H1 (cell line): ENCODE data around the gene IP6K3. TPM values are rescaled to one million over a fixed set of nuclear protein-coding genes. Genes with fewer than 3 reads are reported as not detected.
A peak's percentile ranks its signal among the peaks of the same experiment; 100 is the strongest.

Experiments
- CTCF ChIA-PET: fragments of 300-600 bp; sonication (Branson Sonifier 250); formaldehyde crosslinking; loops from one replicate; lab custom pipeline; 2021; ENCODE audit not compliant: partially characterized antibody; lab: Charles Lee
- POLR2A ChIA-PET: fragments of 300-600 bp; sonication (Branson Sonifier 250); formaldehyde crosslinking; loops from one replicate; lab custom pipeline; 2021; ENCODE audit warnings: inconsistent platforms; ENCODE audit not compliant: partially characterized antibody; lab: Charles Lee
- DNase-seq, 2 experiments: peaks; one replicate each; pipeline versions ENCODE4 v3.0.0 to v3.0.0-alpha.2; 2010 to 2022; ENCODE audit warnings: low spot score in 2 of 2, low read depth in 1 of 2, mixed read lengths in 1 of 2
- FAIRE-seq: peaks from 2 replicates; lab custom pipeline; 2011; peaks lifted over from hg19 to GRCh38; lab: Jason Lieb, UNC
- H2AFZ ChIP-seq: 2 replicates; pipeline ENCODE4 v1.8.1; 2012; ENCODE audit warnings: low read length, inconsistent platforms
- H2AK5ac ChIP-seq: 2 replicates; pipeline ENCODE4 v1.6.1; 2013; ENCODE audit warnings: low read depth, low read length
- H2BK120ac ChIP-seq: replicated peaks from 2 replicates; pipeline ENCODE3; 2013; ENCODE audit warnings: low read depth, low read length, inconsistent platforms
- H2BK12ac ChIP-seq: 2 replicates; pipeline ENCODE4 v1.6.1; 2013; ENCODE audit warnings: low read depth, low read length
- H2BK15ac ChIP-seq: 2 replicates; pipeline ENCODE4 v1.6.1; 2013; ENCODE audit warnings: low read length
- H2BK20ac ChIP-seq: 2 replicates; pipeline ENCODE4 v1.6.1; 2013; ENCODE audit warnings: low read length
- H2BK5ac ChIP-seq: 2 replicates; pipeline ENCODE4 v1.6.1; 2013; ENCODE audit warnings: low read depth, low read length
- H3K14ac ChIP-seq: 2 replicates; pipeline ENCODE4 v1.6.1; 2013; ENCODE audit warnings: inconsistent platforms; ENCODE audit not compliant: insufficient read length
- H3K18ac ChIP-seq: 2 replicates; pipeline ENCODE4 v1.6.1; 2013; ENCODE audit warnings: low read length; ENCODE audit errors: extremely low read depth
- H3K23ac ChIP-seq: 2 replicates; pipeline ENCODE4 v1.6.1; 2013; ENCODE audit warnings: inconsistent platforms; ENCODE audit not compliant: insufficient read length
- H3K23me2 ChIP-seq: 2 replicates; pipeline ENCODE4 v1.6.1; 2013; ENCODE audit warnings: low read depth, low read length
- H3K27ac ChIP-seq: 2 replicates; pipeline ENCODE4 v1.6.1; 2011; ENCODE audit warnings: low read depth, low read length, inconsistent platforms
- H3K27me3 ChIP-seq, 4 experiments: replicated peaks in 1 of 4; 1 replicate in 1 of 4; 2 replicates in 3 of 4; pipeline versions ENCODE4 v1.6.1 to v1.8.1; 2011 to 2013; ENCODE audit warnings: low read length in 3 of 4, mild to moderate bottlenecking in 3 of 4, inconsistent platforms in 2 of 4, mixed read lengths in 2 of 4, moderate library complexity in 1 of 4; ENCODE audit not compliant: control insufficient read depth in 3 of 4, insufficient read depth in 3 of 4; ENCODE audit errors: extremely low read depth in 1 of 4
- H3K36me3 ChIP-seq, 4 experiments: 2 replicates each; pipeline versions ENCODE4 v1.6.1 to v1.8.1; 2011 to 2013; ENCODE audit warnings: mild to moderate bottlenecking in 4 of 4, low read length in 3 of 4, moderate library complexity in 2 of 4, control low read depth in 1 of 4, inconsistent platforms in 1 of 4; ENCODE audit not compliant: insufficient read depth in 4 of 4, control insufficient read depth in 2 of 4
- H3K4ac ChIP-seq: replicated peaks from 2 replicates; pipeline ENCODE3; 2013; ENCODE audit warnings: low read length, low read depth, mixed read lengths, inconsistent platforms; ENCODE audit not compliant: insufficient read length
- H3K4me1 ChIP-seq, 4 experiments: replicated peaks in 1 of 4; 1 replicate in 1 of 4; 2 replicates in 3 of 4; pipeline versions ENCODE4 v1.6.1 to v1.8.1; 2011 to 2013; ENCODE audit warnings: low read length in 3 of 4, inconsistent platforms in 2 of 4, mixed read lengths in 1 of 4; ENCODE audit not compliant: insufficient read depth in 4 of 4, control insufficient read depth in 3 of 4
- H3K4me2 ChIP-seq, 2 experiments: 2 replicates each; pipeline versions ENCODE4 v1.6.1 to v1.8.1; 2011 to 2013; ENCODE audit warnings: low read depth in 2 of 2, low read length in 2 of 2, control low read depth in 1 of 2, inconsistent platforms in 1 of 2, mild to moderate bottlenecking in 1 of 2; ENCODE audit not compliant: insufficient read depth in 1 of 2
- H3K4me3 ChIP-seq, 4 experiments: fragments of 200-600, 300-600 bp in 1 of 4; sonication (generic), shearing (Covaris generic), sonication (Bioruptor Twin) in 1 of 4; 2 replicates each; pipeline versions ENCODE4 v1.5.1 to v1.8.1; 2011 to 2016; ENCODE audit warnings: low read length in 4 of 4, low read depth in 3 of 4, control low read depth in 2 of 4, inconsistent platforms in 2 of 4, mild to moderate bottlenecking in 2 of 4, mixed read lengths in 1 of 4, moderate library complexity in 1 of 4; ENCODE audit not compliant: insufficient read depth in 2 of 4; ENCODE audit errors: extremely low read depth in 1 of 4
- H3K56ac ChIP-seq: replicated peaks from 2 replicates; pipeline ENCODE3; 2013; ENCODE audit warnings: low read depth, mild to moderate bottlenecking, mixed read lengths, low read length, inconsistent platforms; ENCODE audit not compliant: insufficient read length
- H3K79me1 ChIP-seq: 2 replicates; pipeline ENCODE4 v1.6.1; 2013; ENCODE audit warnings: low read depth, low read length, control low read depth
- H3K79me2 ChIP-seq, 2 experiments: 2 replicates each; pipeline versions ENCODE4 v1.6.1 to v1.8.1; 2012 to 2013; ENCODE audit warnings: low read length in 2 of 2, mild to moderate bottlenecking in 2 of 2, inconsistent platforms in 1 of 2; ENCODE audit not compliant: insufficient read depth in 2 of 2, control insufficient read depth in 1 of 2
- H3K9ac ChIP-seq, 4 experiments: replicated peaks in 1 of 4; 1 replicate in 1 of 4; 2 replicates in 3 of 4; pipeline versions ENCODE4 v1.6.1 to v1.8.1; 2011 to 2013; ENCODE audit warnings: low read depth in 3 of 4, low read length in 3 of 4, control low read depth in 2 of 4, mild to moderate bottlenecking in 2 of 4, moderate library complexity in 2 of 4, inconsistent platforms in 1 of 4; ENCODE audit errors: extremely low read depth in 1 of 4
- H3K9me3 ChIP-seq, 2 experiments: 2 replicates each; pipeline versions ENCODE4 v1.6.1 to v1.8.1; 2012 to 2013; ENCODE audit warnings: mild to moderate bottlenecking in 2 of 2, moderate library complexity in 2 of 2, control low read depth in 1 of 2, inconsistent platforms in 1 of 2, low read depth in 1 of 2, low read length in 1 of 2, mixed read lengths in 1 of 2; ENCODE audit not compliant: insufficient read depth in 2 of 2
- H4K20me1 ChIP-seq, 2 experiments: replicated peaks in 1 of 2; 2 replicates each; pipeline versions ENCODE3 to v1.8.1; 2011 to 2013; ENCODE audit warnings: inconsistent platforms in 2 of 2, low read length in 2 of 2, mild to moderate bottlenecking in 1 of 2; ENCODE audit not compliant: insufficient read depth in 2 of 2, control insufficient read depth in 1 of 2
- H4K5ac ChIP-seq: 2 replicates; pipeline ENCODE4 v1.6.1; 2013; ENCODE audit warnings: low read length, low read depth, mixed read lengths, inconsistent platforms; ENCODE audit not compliant: insufficient read length
- H4K8ac ChIP-seq: 2 replicates; pipeline ENCODE4 v1.8.0; 2013; ENCODE audit warnings: mild to moderate bottlenecking, moderate library complexity, low read length, inconsistent platforms; ENCODE audit not compliant: insufficient read depth; ENCODE audit errors: extremely low read depth
- H4K91ac ChIP-seq: replicated peaks from 2 replicates; pipeline ENCODE3; 2013; ENCODE audit warnings: low read length, mixed read lengths, inconsistent platforms; ENCODE audit not compliant: insufficient read length
- BCL11A ChIP-seq, 2 experiments: IDR thresholded peaks; one replicate each; pipeline ENCODE4 v1.6.1; 2011; ENCODE audit warnings: low read depth in 2 of 2, low read length in 2 of 2, mild to moderate bottlenecking in 2 of 2
- CBX8 ChIP-seq: fragments of 300-800, 300-1000 bp; sonication (generic); IDR thresholded peaks from 2 replicates; pipeline ENCODE4 v1.7.1; 2016; ENCODE audit warnings: low read depth, low read length, borderline replicate concordance
- CREB1 ChIP-seq: IDR thresholded peaks from 2 replicates; pipeline ENCODE4 v1.6.1; 2012; ENCODE audit warnings: inconsistent platforms
- EGR1 ChIP-seq: IDR thresholded peaks from 2 replicates; pipeline ENCODE4 v1.6.1; 2011; ENCODE audit warnings: low read depth, low read length, borderline replicate concordance
- EZH2 ChIP-seq: fragments of 200-600 bp; sonication (generic); IDR thresholded peaks from 2 replicates; pipeline ENCODE4 v1.7.1; 2012; ENCODE audit warnings: low read depth, mild to moderate bottlenecking, moderate library complexity, low read length, inconsistent platforms; ENCODE audit not compliant: severe bottlenecking
- HDAC2 ChIP-seq, 2 experiments: fragments of 300-600 bp in 1 of 2; sonication (generic) in 1 of 2; IDR thresholded peaks; 2 replicates each; pipeline ENCODE4 v1.6.1; 2011 to 2012; ENCODE audit warnings: low read depth in 2 of 2, low read length in 2 of 2, mild to moderate bottlenecking in 2 of 2, moderate library complexity in 2 of 2, borderline replicate concordance in 1 of 2, inconsistent platforms in 1 of 2
- NANOG ChIP-seq: IDR thresholded peaks from 2 replicates; pipeline ENCODE4 v1.6.1; 2011; ENCODE audit warnings: low read length, low read depth, mild to moderate bottlenecking, inconsistent platforms; ENCODE audit not compliant: insufficient read depth, poor library complexity, severe bottlenecking
- POU5F1 ChIP-seq: IDR thresholded peaks from 2 replicates; pipeline ENCODE4 v1.6.1; 2011; ENCODE audit warnings: low read depth, mild to moderate bottlenecking, low read length, moderate library complexity
- SAP30 ChIP-seq: fragments of 300-600 bp; sonication (generic); IDR thresholded peaks from 2 replicates; pipeline ENCODE4 v1.7.1; 2012; ENCODE audit warnings: low read length, moderate library complexity, mild to moderate bottlenecking, inconsistent platforms; ENCODE audit not compliant: insufficient read depth, insufficient replicate concordance
- SIRT6 ChIP-seq: IDR thresholded peaks from one replicate; pipeline ENCODE4 v1.7.1; 2012; ENCODE audit warnings: low read length, inconsistent platforms
- SIX5 ChIP-seq: IDR thresholded peaks from 2 replicates; pipeline ENCODE4 v1.6.1; 2011; ENCODE audit warnings: mild to moderate bottlenecking, low read depth, low read length
- TEAD4 ChIP-seq: IDR thresholded peaks from 2 replicates; pipeline ENCODE4 v1.6.1; 2012; ENCODE audit warnings: low read depth, low read length, inconsistent platforms, mixed read lengths
- WGBS, 2 experiments: shearing (Covaris generic) in 1 of 2; methylation state at CpG; one replicate each; pipeline versions ENCODE4 v1.1.6 to v1.1.7; 2013 to 2015; ENCODE audit warnings: low lambda C conversion rate in 2 of 2, mixed read lengths in 2 of 2, inconsistent platforms in 1 of 2, low coverage in 1 of 2, missing lambda C conversion rate in 1 of 2; ENCODE audit not compliant: insufficient replicate concordance in 2 of 2, insufficient coverage in 1 of 2, insufficient read length in 1 of 2; ENCODE audit errors: extremely low coverage in 1 of 2, missing lambda C conversion rate in 1 of 2; 5-methylcytosine and 5-hydroxymethylcytosine counted together
- polyA plus RNA-seq, 7 experiments: library from polyadenylated mRNA; depleted of rRNA in 3 of 7; stranded (reverse) in 5 of 7; unstranded in 2 of 7; fragments of >200 nt in 5 of 7; fragments of 200-250 nt in 2 of 7; gene quantifications; 1 replicate in 5 of 7; 2 replicates in 1 of 7; 4 replicates in 1 of 7; pipeline versions ENCODE4 v1.2.1 to v1.2.3, GENCODE V29; 2011 to 2013; ENCODE audit warnings: missing spikeins in 2 of 7, mixed read lengths in 2 of 7
- total RNA-seq: library from RNA; stranded (reverse); fragmentation: NEBNext Ultra II Directional; extraction: Animal tissue kit (Norgen Biotek cat#: 25700); gene quantifications from 2 replicates; pipeline ENCODE4 v1.2.1, GENCODE V29; 2021
- TF ChIP-seq, protein P1 (sequence below): IDR thresholded peaks from 2 replicates; pipeline ENCODE4 v1.6.1; 2011; ENCODE audit warnings: low read depth, mild to moderate bottlenecking, low read length; ENCODE audit not compliant: insufficient read depth

The IP6K3 gene
- total and polyA plus RNA-seq, 2 of the 8 experiments (the other 6 are each of a cell fraction or from before 2014, with no cell fraction given): 0.22 to 0.73 TPM

DNA sequence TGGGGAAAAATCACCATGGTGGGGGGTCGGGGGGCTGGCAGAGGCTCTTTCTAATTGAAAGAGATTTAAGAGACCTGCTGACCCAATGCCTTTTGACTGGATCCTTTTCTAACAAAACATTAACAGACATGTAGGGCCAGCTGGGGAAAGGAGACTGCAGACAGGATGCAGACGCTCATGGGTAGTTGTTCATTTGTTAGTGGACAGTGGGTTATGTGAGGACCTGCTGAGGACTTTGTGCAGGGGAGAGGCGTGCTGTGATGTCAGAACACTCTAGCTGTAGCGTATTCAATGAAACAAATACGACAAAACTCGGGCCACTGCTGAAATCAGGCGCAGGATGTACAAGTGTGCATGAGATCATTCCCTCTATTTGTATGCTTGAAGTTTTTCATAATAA, 1.2 kb downstream of the IP6K3 start:
- Histone ChIP-seq H4K5ac (no peak overlapping the region), H3K56ac (no peak overlapping the region), H3K4me3 (no peak overlapping the region), H2AK5ac (0 out of 2 replicates have a peak overlapping the region, but pooled peaks have one; percentile 49), H3K23me2 (no peaks in the 10 kb centered on the region), H3K27me3 (no peaks in the 10 kb centered on the region), H3K9ac (no peak overlapping the region), H2AFZ (no peak overlapping the region), H3K79me1 (no peaks in the 10 kb centered on the region), H4K20me1 (no peaks in the 10 kb centered on the region), H3K23ac (no peak overlapping the region), H3K79me2 (no peaks in the 10 kb centered on the region), H3K4me2 (no peak overlapping the region), H3K14ac (no peak overlapping the region), H4K91ac (peak overlapping the region; percentile 98), H3K27ac (no peak overlapping the region), H3K18ac (peak overlapping the region; percentile 94; the same call in 1 of the 2 replicates), H3K9me3 (no peaks in the 10 kb centered on the region), H2BK12ac (peak overlapping the region; percentile 96; the same call in 1 of the 2 replicates), H3K4ac (peak overlapping the region; percentile 83), H3K36me3 (no peaks in the 10 kb centered on the region), H2BK15ac (no peak overlapping the region), H2BK5ac (peak overlapping the region; percentile 94; the same call in 1 of the 2 replicates), H3K4me1 (peaks cover 7 to 35% (median 23%) of the 10 kb centered on the region in 4 experiments), H2BK120ac (no peak overlapping the region), H2BK20ac (0 out of 2 replicates have a peak overlapping the region, but pooled peaks have one; percentile 97), H4K8ac (no peak overlapping the region)
- WGBS, 2 experiments: 84% methylated on average over 7 of the region's 7 CpGs; no CpG with 5 or more reads in 1 of the 2 experiments
- DNase-seq (no peak), FAIRE-seq (no peak)
- ChIA-PET CTCF (interaction anchor here (0.6 to 12.0 kb wide), 27 partner anchors 8 to 409 kb away, joined by 3 to 171 read pairs (median 4); partner anchors contain the start of gene UQCC2), POLR2A (interaction anchor here (0.6 to 2.8 kb wide), 3 partner anchors 16 to 151 kb away, joined by 3 to 14 read pairs (median 4); no protein-coding TSS in a partner anchor)
- no peak for TF ChIP-seq EGR1
- TF ChIP-seq, protein P1, sequence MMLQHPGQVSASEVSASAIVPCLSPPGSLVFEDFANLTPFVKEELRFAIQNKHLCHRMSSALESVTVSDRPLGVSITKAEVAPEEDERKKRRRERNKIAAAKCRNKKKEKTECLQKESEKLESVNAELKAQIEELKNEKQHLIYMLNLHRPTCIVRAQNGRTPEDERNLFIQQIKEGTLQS: no peak
- TF ChIP-seq SIX5: no peak
- no peak for TF ChIP-seq EZH2
- no peak for TF ChIP-seq SIRT6
- no peak for TF ChIP-seq NANOG
- TF ChIP-seq TEAD4: no peak
- no peak for TF ChIP-seq HDAC2 (IDR thresholded peaks at IDR 0.05; ENCODE audit: borderline replicate concordance in 1 of 2, low read depth in 2 of 2, low read length in 2 of 2)
- no peak for TF ChIP-seq CBX8
- TF ChIP-seq SAP30: no peak
- no peak for TF ChIP-seq CREB1
- TF ChIP-seq POU5F1: no peak
- TF ChIP-seq BCL11A (IDR thresholded peaks at IDR 0.05; ENCODE audit: low read depth in 2 of 2, low read length in 2 of 2): no peak
